Skeletal muscle cell (primary cell): ENCODE measurements around the gene PHF11.
"Not testable (repeated sequence)": the region's sequence is repeated elsewhere in the genome, so short reads cannot be mapped to it uniquely, and the experiment has no call there.

Experiments
- DNase-seq: peaks from one replicate; pipeline ENCODE4 v3.0.0-alpha.2; 2010; ENCODE audit warnings: low read depth
- H3K4me3 ChIP-seq: 2 replicates; pipeline ENCODE4 v1.5.1; 2011; ENCODE audit warnings: low read depth, mild to moderate bottlenecking, control low read depth, low read length, moderate library complexity

Gene PHF11

GRCh38 chr13:49539313-49539712 is 43.6 kb downstream of the PHF11 start:
- peak; percentile 2 for DNase-seq
- no peak overlapping the region for H3K4me3 ChIP-seq

GRCh38 chr13:49539746-49540145 is 44.0 kb downstream of the PHF11 start:
- DNase-seq = no peak
- no peak overlapping the region for H3K4me3 ChIP-seq

- H3K4me3 ChIP-seq = no peak overlapping the region
- peak; percentile 7 for DNase-seq
Measured at GRCh38 chr13:49540552-49540951, 44.8 kb downstream of the PHF11 start.

GRCh38 chr13:49543656-49544055 is 47.9 kb downstream of the PHF11 start:
- H3K4me3 ChIP-seq = no peak overlapping the region
- DNase-seq = no peak

- DNase-seq = no peak
- H3K4me3 ChIP-seq = no peak overlapping the region
Measured at GRCh38 chr13:49545661-49546060, 49.9 kb downstream of the PHF11 start.

- no peak for DNase-seq
- H3K4me3 ChIP-seq = no peak overlapping the region
Measured at GRCh38 chr13:49546561-49546960, 50.8 kb downstream of the PHF11 start.

- DNase-seq = no peak
- H3K4me3 ChIP-seq = no peak overlapping the region
Measured at GRCh38 chr13:49549289-49549688, 53.5 kb downstream of the PHF11 start.

GRCh38 chr13:49550942-49551644 is 55.3 kb downstream of the PHF11 start:
- DNase-seq = no peak

GRCh38 chr13:49553888-49554287 is 58.1 kb downstream of the PHF11 start:
- no peak for DNase-seq

More at GRCh38 chr13:49550942-49551644, 55.3 kb downstream of the PHF11 start:
- H3K4me3 ChIP-seq = no peak overlapping the region

GRCh38 chr13:49554387-49554786 is 58.6 kb downstream of the PHF11 start:
- no peak for DNase-seq
- H3K4me3 ChIP-seq = no peak overlapping the region

More at GRCh38 chr13:49553888-49554287, 58.1 kb downstream of the PHF11 start:
- H3K4me3 ChIP-seq = no peak overlapping the region

GRCh38 chr13:49559006-49559405 is 63.3 kb downstream of the PHF11 start:
- no peak overlapping the region for H3K4me3 ChIP-seq

GRCh38 chr13:49560270-49561061 is 64.7 kb downstream of the PHF11 start:
- no peak for DNase-seq
- no peak overlapping the region for H3K4me3 ChIP-seq

More at GRCh38 chr13:49559006-49559405, 63.3 kb downstream of the PHF11 start:
- no peak for DNase-seq

GRCh38 chr13:49561062-49561410 is 65.3 kb downstream of the PHF11 start:
- no peak for DNase-seq
- H3K4me3 ChIP-seq = no peak overlapping the region

GRCh38 chr13:49563516-49563915 is 67.8 kb downstream of the PHF11 start:
- H3K4me3 ChIP-seq = no peak overlapping the region
- no peak for DNase-seq

- H3K4me3 ChIP-seq, DNase-seq: not testable (repeated sequence)
Measured at GRCh38 chr13:49565461-49565860, 69.7 kb downstream of the PHF11 start.

GRCh38 chr13:49566461-49566860 is 70.7 kb downstream of the PHF11 start:
- no peak overlapping the region for H3K4me3 ChIP-seq
- no peak for DNase-seq

GRCh38 chr13:49567491-49567890 is 71.7 kb downstream of the PHF11 start:
- no peak overlapping the region for H3K4me3 ChIP-seq
- DNase-seq = no peak

GRCh38 chr13:49569993-49570689 is 74.4 kb downstream of the PHF11 start:
- no peak overlapping the region for H3K4me3 ChIP-seq
- DNase-seq = no peak

- no peak for DNase-seq
- H3K4me3 ChIP-seq = no peak overlapping the region
Measured at GRCh38 chr13:49571299-49572240, 75.8 kb downstream of the PHF11 start.
